T-cell (primary cell): Measurements from ENCODE around the gene PADI2. TPM values are rescaled to one million over a fixed set of nuclear protein-coding genes. Genes with fewer than 3 reads are reported as not detected.

Experiments used
- ATAC-seq, 4 experiments: fragments of 200-7000 bp in 3 of 4; fragments of 150-1000 bp in 1 of 4; cut with Tn5 transposase; replicated peaks in 1 of 4; 1 replicate in 3 of 4; 2 replicates in 1 of 4; pipeline ENCODE4 v1.10.0; 2021; ENCODE audit warnings: moderate library complexity in 3 of 4, mild to moderate bottlenecking in 2 of 4, moderate number of reproducible peaks in 1 of 4
- CTCF ChIA-PET, 2 donors: fragments of 300-600 bp; sonication (Branson Sonifier 250); formaldehyde crosslinking; loops; one replicate each; lab custom pipeline; 2022; ENCODE audit warnings: antibody characterized with exemption in 2 of 2; lab: Charles Lee
- POLR2A ChIA-PET, 2 donors: fragments of 300-600 bp; sonication (Branson Sonifier 250); formaldehyde crosslinking; loops; one replicate each; lab custom pipeline; 2022; ENCODE audit warnings: antibody characterized with exemption in 2 of 2; lab: Charles Lee
- DNase-seq, 35 experiments: peaks; one replicate each; pipeline versions ENCODE4 v3.0.0 to v3.0.0-alpha.2; 2013 to 2023
- H3K27ac ChIP-seq: one replicate; pipeline ENCODE4 v1.5.1; 2013; ENCODE audit warnings: low read length
- H3K27me3 ChIP-seq, 2 experiments: replicated peaks in 1 of 2; 1 replicate in 1 of 2; 2 replicates in 1 of 2; pipeline versions ENCODE4 v1.6.1 to v1.7.0; 2013; ENCODE audit warnings: low read length in 1 of 2, mixed read lengths in 1 of 2; ENCODE audit not compliant: control insufficient read depth in 2 of 2, insufficient read depth in 2 of 2; ENCODE audit errors: extremely low read depth in 1 of 2
- H3K36me3 ChIP-seq, 2 donors: 1 replicate in 1 of 2; 2 replicates in 1 of 2; pipeline versions ENCODE4 v1.6.1 to v1.7.0; 2013; ENCODE audit warnings: low read length in 1 of 2; ENCODE audit not compliant: control insufficient read depth in 2 of 2, insufficient read depth in 1 of 2; ENCODE audit errors: extremely low read depth in 1 of 2
- H3K4me1 ChIP-seq, 2 experiments: 1 replicate in 1 of 2; 2 replicates in 1 of 2; pipeline versions ENCODE4 v1.6.1 to v1.7.0; 2013; ENCODE audit warnings: low read length in 2 of 2, mixed read lengths in 1 of 2; ENCODE audit not compliant: insufficient read depth in 2 of 2, control insufficient read depth in 1 of 2; ENCODE audit errors: extremely low read depth in 1 of 2
- H3K4me3 ChIP-seq, 2 donors: 1 replicate in 1 of 2; 2 replicates in 1 of 2; pipeline versions ENCODE4 v1.5.1 to v1.7.0; 2013; ENCODE audit warnings: mild to moderate bottlenecking in 2 of 2, low read length in 1 of 2, moderate library complexity in 1 of 2; ENCODE audit not compliant: control insufficient read depth in 1 of 2; ENCODE audit errors: extremely low read depth in 1 of 2
- H3K9me3 ChIP-seq: 2 replicates; pipeline ENCODE4 v1.7.0; 2013
- H3K27ac Mint-ChIP-seq, 2 donors: one replicate each; pipeline ENCODE4 v1.8.0; 2020 to 2021; ENCODE audit warnings: mild to moderate bottlenecking in 2 of 2, mixed read lengths in 2 of 2
- H3K27me3 Mint-ChIP-seq, 2 donors: one replicate each; pipeline ENCODE4 v1.8.0; 2021 to 2022; ENCODE audit warnings: mixed read lengths in 2 of 2
- H3K36me3 Mint-ChIP-seq: one replicate; pipeline ENCODE4 v1.8.0; 2021; ENCODE audit warnings: mixed read lengths
- H3K4me1 Mint-ChIP-seq, 3 donors: one replicate each; pipeline ENCODE4 v1.8.0; 2020 to 2022; ENCODE audit warnings: mixed read lengths in 3 of 3, mild to moderate bottlenecking in 1 of 3
- H3K4me3 Mint-ChIP-seq, 3 donors: one replicate each; pipeline ENCODE4 v1.8.0; 2020 to 2022; ENCODE audit warnings: mild to moderate bottlenecking in 3 of 3, mixed read lengths in 3 of 3, moderate library complexity in 3 of 3
- H3K9me3 Mint-ChIP-seq, 3 donors: one replicate each; pipeline ENCODE4 v1.8.0; 2020 to 2022; ENCODE audit warnings: mixed read lengths in 3 of 3
- WGBS: methylation state at CpG from one replicate; pipeline ENCODE4 v1.1.5; 2013; ENCODE audit warnings: missing lambda C conversion rate; ENCODE audit not compliant: insufficient coverage; 5-methylcytosine and 5-hydroxymethylcytosine counted together
- total RNA-seq, 35 experiments: library from RNA in 6 of 35; stranded (reverse) in 6 of 35; fragments of 120-200 nt in 1 of 35; gene quantifications; one replicate each; pipeline versions ENCODE4 v1.2.1 to v1.2.4 and lab custom pipeline; 2013 to 2026

The PADI2 gene
- total RNA-seq, 5 donors from 2014 or later (not counting 1 experiment from before 2014, with no cell fraction given), result 0.23 to 0.35 (median 0.30) TPM; not detected in 2

DNA sequence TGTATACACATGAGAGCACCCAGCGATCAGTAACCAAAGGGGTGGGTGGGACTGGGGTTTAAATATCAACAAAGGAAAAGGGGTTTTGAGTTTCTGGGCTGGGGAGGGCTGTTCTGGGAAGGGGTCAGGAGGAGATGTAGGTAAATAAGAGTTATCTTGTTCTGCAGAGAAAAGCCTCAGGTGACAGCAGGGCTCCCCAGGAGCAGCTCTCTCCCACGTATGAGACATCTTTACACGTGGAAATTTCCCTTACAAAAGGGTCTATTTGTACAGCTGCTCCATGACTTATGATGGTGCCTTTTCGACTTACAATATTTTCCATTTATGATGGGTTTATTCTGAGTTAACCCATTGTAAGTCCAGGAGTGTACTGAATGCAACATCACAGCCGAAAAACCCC, 16.3 kb upstream of the PADI2 start:
- CTCF ChIA-PET, result no interaction called here
- WGBS, result 86% methylated on average over 1 of the region's 5 CpGs

GRCh38 chr1:17134724-17135123, 15.5 kb upstream of the PADI2 start:
- H3K36me3 ChIP-seq, result no peaks in the 10 kb centered on the region
- Mint-ChIP-seq H3K4me3 (no peak overlapping the region), H3K27me3 (peaks cover 18 to 21% of the 10 kb centered on the region in 2 donors), H3K36me3 (no peaks in the 10 kb centered on the region), H3K27ac (no peak overlapping the region), H3K9me3 (no peaks in the 10 kb centered on the region), H3K4me1 (peaks cover 0 to 5% (median 0%) of the 10 kb centered on the region in 3 donors)
- POLR2A ChIA-PET, result no interaction called here
- H3K27ac ChIP-seq, result no peak overlapping the region
- H3K9me3 ChIP-seq, result no peaks in the 10 kb centered on the region
- no peak overlapping the region for H3K4me3 ChIP-seq
- ATAC-seq, result no peak
- H3K4me1 ChIP-seq, result no peaks in the 10 kb centered on the region
- DNase-seq, result no peak
- WGBS, result 88% methylated on average over 7 of the region's 7 CpGs
- H3K27me3 ChIP-seq, result peaks cover 0 to 32% of the 10 kb centered on the region in 2 experiments
- CTCF ChIA-PET, result no interaction called here

More for the DNA sequence above, 16.3 kb upstream of the PADI2 start:
- Histone ChIP-seq H3K27ac (no peak overlapping the region), H3K27me3 (peaks cover 0 to 34% of the 10 kb centered on the region in 2 experiments), H3K4me1 (no peaks in the 10 kb centered on the region), H3K36me3 (no peaks in the 10 kb centered on the region), H3K4me3 (no peak overlapping the region), H3K9me3 (no peaks in the 10 kb centered on the region)
- ATAC-seq, result no peak
- Mint-ChIP-seq H3K4me3 (no peak overlapping the region), H3K4me1 (peaks cover 0 to 5% (median 0%) of the 10 kb centered on the region in 3 donors), H3K36me3 (no peaks in the 10 kb centered on the region), H3K9me3 (no peaks in the 10 kb centered on the region), H3K27me3 (peaks cover 18 to 21% of the 10 kb centered on the region in 2 donors), H3K27ac (no peak overlapping the region)
- POLR2A ChIA-PET, result interaction anchor here in 1 of 2 donors (0.5 kb wide), 1 partner anchor 9 kb away, joined by 4 read pairs; no protein-coding TSS in a partner anchor
- no peak for DNase-seq

GRCh38 chr1:17134034-17134433, 14.8 kb upstream of the PADI2 start:
- 72% methylated on average over 3 of the region's 4 CpGs for WGBS
- no peaks in the 10 kb centered on the region for H3K9me3 ChIP-seq
- DNase-seq (no peak), ATAC-seq (no peak)
- no peak overlapping the region for H3K27ac ChIP-seq
- Mint-ChIP-seq H3K9me3 (no peaks in the 10 kb centered on the region), H3K4me1 (peaks cover 0 to 5% (median 0%) of the 10 kb centered on the region in 3 donors), H3K4me3 (no peak overlapping the region), H3K27ac (no peak overlapping the region), H3K27me3 (peaks cover 18 to 21% of the 10 kb centered on the region in 2 donors), H3K36me3 (no peaks in the 10 kb centered on the region)
- H3K4me1 ChIP-seq, result no peaks in the 10 kb centered on the region
- CTCF ChIA-PET, result no interaction called here
- peaks cover 0 to 32% of the 10 kb centered on the region in 2 experiments for H3K27me3 ChIP-seq
- H3K36me3 ChIP-seq, result no peaks in the 10 kb centered on the region
- H3K4me3 ChIP-seq, result no peak overlapping the region
- POLR2A ChIA-PET, result no interaction called here

DNA sequence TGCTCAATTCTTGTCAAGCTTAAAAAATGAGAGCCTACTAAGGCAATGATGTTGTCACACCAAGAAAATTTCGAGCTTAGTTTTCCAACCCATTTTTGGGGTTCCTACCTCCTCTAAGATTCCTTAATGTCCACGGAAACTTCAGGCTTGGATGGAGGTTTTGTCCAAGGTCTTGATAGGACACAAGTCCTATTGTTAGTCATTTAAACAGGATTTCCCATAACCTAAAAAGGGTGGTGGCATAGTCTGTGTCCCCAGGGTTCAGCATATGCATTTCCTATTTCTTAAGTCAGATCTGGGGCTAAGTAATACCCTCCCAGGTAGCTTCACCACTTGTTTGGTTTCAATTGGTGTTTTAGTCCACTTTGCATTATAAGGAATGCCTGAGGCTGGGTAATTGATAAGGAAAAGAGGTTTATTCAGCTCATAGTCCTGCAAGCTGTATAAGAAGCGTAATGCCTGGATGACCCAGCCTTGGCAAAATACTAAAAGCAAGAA, 10.9 kb upstream of the PADI2 start:
- H3K9me3 ChIP-seq, result no peaks in the 10 kb centered on the region
- no peak overlapping the region for H3K27ac Mint-ChIP-seq
- H3K27me3 Mint-ChIP-seq, result peaks cover 14% of the 10 kb centered on the region in 2 donors
- H3K27ac ChIP-seq, result no peak overlapping the region
- H3K27me3 ChIP-seq, result peaks cover 0 to 21% of the 10 kb centered on the region in 2 experiments
- H3K36me3 Mint-ChIP-seq, result no peaks in the 10 kb centered on the region
- H3K4me1 ChIP-seq, result peaks cover 0 to 6% of the 10 kb centered on the region in 2 experiments
- WGBS, result no CpG with 5 or more reads among the region's 3 CpGs
- H3K36me3 ChIP-seq, result no peaks in the 10 kb centered on the region
- no peaks in the 10 kb centered on the region for H3K9me3 Mint-ChIP-seq
- H3K4me1 Mint-ChIP-seq, result peaks cover 0 to 5% (median 4%) of the 10 kb centered on the region in 3 donors
- DNase-seq, result no peak
- no peak overlapping the region for H3K4me3 ChIP-seq
- no peak for ATAC-seq
- H3K4me3 Mint-ChIP-seq, result no peak overlapping the region
- CTCF ChIA-PET, result interaction anchor here (0.7 to 0.9 kb wide), 5 partner anchors 9 to 112 kb away, joined by 3 to 7 read pairs (median 4); no protein-coding TSS in a partner anchor
- POLR2A ChIA-PET, result interaction anchor here in 1 of 2 donors (0.6 kb wide), 1 partner anchor 163 kb away, joined by 6 read pairs; no protein-coding TSS in a partner anchor

GRCh38 chr1:17128361-17128760, 9.1 kb upstream of the PADI2 start:
- H3K4me1 ChIP-seq, result peaks cover 0 to 6% of the 10 kb centered on the region in 2 experiments
- Mint-ChIP-seq H3K9me3 (no peaks in the 10 kb centered on the region), H3K27me3 (peaks cover 6 to 11% of the 10 kb centered on the region in 2 donors), H3K36me3 (no peaks in the 10 kb centered on the region), H3K4me1 (peaks cover 0 to 5% (median 4%) of the 10 kb centered on the region in 3 donors), H3K27ac (no peak overlapping the region), H3K4me3 (no peak overlapping the region)
- DNase-seq (no peak), ATAC-seq (no peak)
- H3K27me3 ChIP-seq, result peaks cover 0 to 17% of the 10 kb centered on the region in 2 experiments
- H3K36me3 ChIP-seq, result no peaks in the 10 kb centered on the region
- H3K9me3 ChIP-seq, result no peaks in the 10 kb centered on the region
- WGBS, result 80% methylated on average over 1 of the region's 5 CpGs
- no peak overlapping the region for H3K27ac ChIP-seq
- H3K4me3 ChIP-seq, result no peak overlapping the region
- POLR2A ChIA-PET, result interaction anchor here in 1 of 2 donors (0.6 kb wide), 1 partner anchor 98 kb away, joined by 3 read pairs; no protein-coding TSS in a partner anchor
- CTCF ChIA-PET, result no interaction called here

GRCh38 chr1:17125756-17126237, 6.5 kb upstream of the PADI2 start:
- Histone ChIP-seq H3K27me3 (peaks cover 0 to 19% of the 10 kb centered on the region in 2 experiments), H3K4me3 (no peak overlapping the region), H3K27ac (no peak overlapping the region), H3K9me3 (no peaks in the 10 kb centered on the region), H3K36me3 (no peaks in the 10 kb centered on the region), H3K4me1 (peaks cover 0 to 6% of the 10 kb centered on the region in 2 experiments)
- H3K4me1 Mint-ChIP-seq, result peaks cover 0 to 5% (median 4%) of the 10 kb centered on the region in 3 donors
- no peaks in the 10 kb centered on the region for H3K36me3 Mint-ChIP-seq
- H3K27me3 Mint-ChIP-seq, result peaks cover 5 to 6% of the 10 kb centered on the region in 2 donors
- WGBS, result 20% methylated on average over 11 of the region's 16 CpGs
- H3K27ac Mint-ChIP-seq, result no peak overlapping the region
- DNase-seq (peak; percentile 39 to 87 (median 75)), ATAC-seq (peak; percentile 67 to 85 (median 71))
- no peaks in the 10 kb centered on the region for H3K9me3 Mint-ChIP-seq
- no peak overlapping the region for H3K4me3 Mint-ChIP-seq
- ChIA-PET POLR2A (no interaction called here), CTCF (interaction anchor here (0.6 to 2.1 kb wide), 5 partner anchors 109 to 505 kb away, joined by 3 to 13 read pairs (median 7); no protein-coding TSS in a partner anchor)
